Osteocyte (in vitro differentiated cells): ENCODE results near the gene TTLL8. TPM values are rescaled to one million over a fixed set of nuclear protein-coding genes. Genes with fewer than 3 reads are reported as not detected.
A peak's percentile ranks its signal among the peaks of the same experiment; 100 is the strongest.

ENCODE experiments used
- DNase-seq: peaks from one replicate; pipeline ENCODE4 v3.0.0; 2021; ENCODE audit warnings: mixed read lengths; ENCODE audit not compliant: unreplicated experiment; ENCODE audit errors: extremely low spot score
- H3K27ac Mint-ChIP-seq: one replicate; pipeline ENCODE4 v1.8.0; 2021; ENCODE audit warnings: mild to moderate bottlenecking, mixed read lengths; ENCODE audit not compliant: unreplicated experiment
- H3K27me3 Mint-ChIP-seq: one replicate; pipeline ENCODE4 v1.8.0; 2021; ENCODE audit warnings: mixed read lengths; ENCODE audit not compliant: unreplicated experiment
- H3K36me3 Mint-ChIP-seq: one replicate; pipeline ENCODE4 v1.8.0; 2021; ENCODE audit warnings: mixed read lengths; ENCODE audit not compliant: unreplicated experiment
- H3K4me1 Mint-ChIP-seq: one replicate; pipeline ENCODE4 v1.8.0; 2021; ENCODE audit warnings: mixed read lengths; ENCODE audit not compliant: unreplicated experiment
- H3K4me3 Mint-ChIP-seq: one replicate; pipeline ENCODE4 v1.8.0; 2021; ENCODE audit warnings: mild to moderate bottlenecking, moderate library complexity, mixed read lengths; ENCODE audit not compliant: unreplicated experiment
- H3K9me3 Mint-ChIP-seq: one replicate; pipeline ENCODE4 v1.8.0; 2021; ENCODE audit warnings: mixed read lengths; ENCODE audit not compliant: unreplicated experiment
- CTCF ChIP-seq: fragments of 200-600 bp; sonication (generic); IDR thresholded peaks from 2 replicates; pipeline ENCODE4 v1.5.0; 2021; ENCODE audit warnings: antibody characterized with exemption, mild to moderate bottlenecking, moderate library complexity
- total RNA-seq: library from RNA; stranded (reverse); gene quantifications from 2 replicates; pipeline ENCODE4 v1.2.1, GENCODE V29; 2021

The TTLL8 gene
- total RNA-seq, 1 donor from 2014 or later, result not detected

DNA sequence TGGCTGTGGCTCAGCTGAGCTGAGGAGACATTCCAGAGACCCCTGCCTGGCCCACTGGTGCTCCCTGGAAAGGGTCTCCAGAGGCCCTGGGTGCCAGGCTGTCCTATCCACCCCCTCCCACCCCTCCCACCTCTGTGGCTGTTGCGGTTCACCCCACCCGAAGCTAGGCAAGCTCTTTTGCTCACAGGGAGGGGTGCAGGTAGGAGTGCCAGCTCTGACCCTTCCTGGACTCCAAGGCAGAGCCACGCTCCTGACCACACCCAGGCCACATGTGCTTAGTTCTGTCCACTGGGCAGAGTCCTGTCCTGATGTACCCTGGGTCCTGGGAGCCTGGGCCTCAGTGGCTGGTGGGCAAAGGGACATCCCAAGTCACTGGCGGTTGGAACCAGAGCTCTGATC is 62.0 kb downstream of the TTLL8 start:
- peaks cover 2% of the 10 kb centered on the region for H3K4me1 Mint-ChIP-seq
- no peak overlapping the region for H3K27ac Mint-ChIP-seq
- peaks cover 7% of the 10 kb centered on the region for H3K9me3 Mint-ChIP-seq
- TF ChIP-seq CTCF, result no peak
- no peak for DNase-seq
- H3K4me3 Mint-ChIP-seq, result no peak overlapping the region
- no peaks in the 10 kb centered on the region for H3K36me3 Mint-ChIP-seq
- peaks cover 5% of the 10 kb centered on the region for H3K27me3 Mint-ChIP-seq

DNA sequence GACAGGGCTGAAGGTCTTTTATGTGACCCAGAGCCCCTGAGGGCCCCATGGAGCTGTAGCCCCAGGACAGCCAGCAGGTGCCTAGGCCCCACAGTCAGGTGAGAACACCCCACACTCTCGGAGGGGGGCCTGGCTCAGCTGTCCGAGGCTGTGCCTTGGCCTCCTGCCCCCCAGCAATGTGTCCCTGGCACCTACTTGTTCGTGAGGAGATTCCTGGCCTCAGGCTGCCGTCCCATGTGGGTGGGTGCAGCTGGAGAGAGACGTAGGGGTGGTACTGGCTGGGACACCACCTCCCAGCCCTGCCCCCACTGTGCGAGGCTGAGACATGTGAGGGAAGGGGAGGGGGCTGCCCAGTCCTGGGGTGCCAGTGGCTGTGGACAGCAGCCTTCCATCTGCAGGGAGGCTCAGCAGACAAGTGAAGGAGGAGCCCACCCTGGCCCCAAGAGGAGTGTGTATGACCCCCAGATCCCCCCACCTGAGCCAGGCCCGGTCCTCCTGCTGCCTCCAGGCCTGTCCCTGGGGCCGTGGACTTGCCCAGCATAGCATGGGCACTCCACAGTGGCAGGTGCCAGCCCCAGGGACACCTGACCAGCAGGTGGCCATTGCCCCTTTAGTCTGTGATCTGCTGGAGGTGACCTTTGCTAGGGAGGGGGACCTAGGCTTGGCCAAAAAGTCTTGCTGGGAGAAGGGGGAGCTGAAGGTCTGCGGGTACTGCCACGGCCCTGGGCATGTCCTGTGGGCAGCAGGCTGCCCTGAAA is 62.6 kb downstream of the TTLL8 start:
- TF ChIP-seq CTCF, result no peak
- DNase-seq, result peak; percentile 82
- peaks cover 2% of the 10 kb centered on the region for H3K27me3 Mint-ChIP-seq
- H3K27ac Mint-ChIP-seq, result no peak overlapping the region
- H3K9me3 Mint-ChIP-seq, result peaks cover 11% of the 10 kb centered on the region
- no peak overlapping the region for H3K4me3 Mint-ChIP-seq
- no peaks in the 10 kb centered on the region for H3K36me3 Mint-ChIP-seq
- H3K4me1 Mint-ChIP-seq, result peaks cover 2% of the 10 kb centered on the region

DNA sequence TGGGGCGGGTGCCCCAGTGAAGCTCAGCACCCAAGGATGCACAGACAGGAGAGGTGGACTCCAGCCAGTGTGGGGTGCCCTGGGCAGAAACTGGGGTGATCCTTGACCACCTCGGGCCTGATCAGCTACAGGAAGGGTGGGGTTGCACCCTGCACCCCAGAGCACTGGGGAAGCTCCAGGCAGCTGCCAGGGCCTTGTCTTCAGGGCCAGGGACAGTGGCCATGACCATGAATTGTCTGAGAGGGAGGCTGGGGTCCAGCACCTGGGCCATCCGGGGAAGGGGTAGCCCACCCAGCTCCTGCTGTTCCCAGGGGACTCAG is 63.1 kb downstream of the TTLL8 start:
- H3K27ac Mint-ChIP-seq, result no peak overlapping the region
- H3K36me3 Mint-ChIP-seq, result no peaks in the 10 kb centered on the region
- peaks cover 2% of the 10 kb centered on the region for H3K4me1 Mint-ChIP-seq
- no peak for TF ChIP-seq CTCF
- DNase-seq, result no peak
- H3K4me3 Mint-ChIP-seq, result no peak overlapping the region
- H3K27me3 Mint-ChIP-seq, result peaks cover 2% of the 10 kb centered on the region
- peaks cover 11% of the 10 kb centered on the region for H3K9me3 Mint-ChIP-seq

GRCh38 chr22:49994361-49995040 is 63.6 kb downstream of the TTLL8 start:
- no peak for TF ChIP-seq CTCF
- H3K36me3 Mint-ChIP-seq, result no peaks in the 10 kb centered on the region
- peak; percentile 81 for DNase-seq
- H3K4me3 Mint-ChIP-seq, result no peak overlapping the region
- no peak overlapping the region for H3K27ac Mint-ChIP-seq
- peaks cover 2% of the 10 kb centered on the region for H3K4me1 Mint-ChIP-seq
- H3K9me3 Mint-ChIP-seq, result peaks cover 11% of the 10 kb centered on the region
- H3K27me3 Mint-ChIP-seq, result peaks cover 2% of the 10 kb centered on the region

DNA sequence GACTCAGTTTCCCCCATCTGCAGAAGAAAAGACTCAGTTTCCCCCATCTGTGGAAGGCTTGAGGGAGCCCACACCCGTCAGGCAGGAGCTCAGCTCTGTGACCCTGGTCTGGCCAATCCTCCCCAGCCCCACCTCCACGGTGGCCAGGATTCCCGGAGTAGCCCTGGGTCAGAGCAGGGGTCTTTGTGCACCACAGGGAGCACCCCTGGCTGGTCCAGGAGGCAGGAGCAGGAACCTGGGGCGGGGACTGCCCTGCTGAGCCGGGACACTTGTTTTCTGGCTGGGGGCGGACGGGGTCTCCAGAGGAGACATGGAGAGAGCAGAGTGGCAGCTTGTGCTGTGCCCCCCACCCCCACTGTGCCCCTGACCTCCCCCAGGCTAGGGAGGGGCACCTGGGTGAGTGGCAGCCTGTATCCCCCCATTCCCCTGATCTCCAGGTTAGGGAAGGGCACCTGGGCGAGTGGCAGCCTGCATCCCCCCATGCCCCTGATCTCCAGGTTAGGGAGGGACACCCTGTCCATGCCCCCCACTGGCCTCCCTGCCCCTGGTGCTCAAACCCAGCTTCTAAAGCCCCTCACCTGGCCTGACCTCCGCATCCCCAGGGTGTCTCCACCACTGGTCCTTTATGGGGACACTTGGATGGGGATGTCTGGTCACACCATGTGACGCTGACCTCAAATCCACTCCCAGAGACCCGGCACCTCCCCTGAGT is 64.3 kb downstream of the TTLL8 start:
- no peak for TF ChIP-seq CTCF
- Mint-ChIP-seq H3K4me3 (no peak overlapping the region), H3K9me3 (peaks cover 11% of the 10 kb centered on the region), H3K36me3 (no peaks in the 10 kb centered on the region), H3K4me1 (no peaks in the 10 kb centered on the region), H3K27me3 (peaks cover 2% of the 10 kb centered on the region), H3K27ac (no peak overlapping the region)
- DNase-seq, result peak; percentile 80
